Kidney (tissue), 14 donors: ENCODE data around the gene TMEM19. TPM values are rescaled to one million over a fixed set of nuclear protein-coding genes. Genes with fewer than 3 reads are reported as not detected.

ENCODE experiments used
- DNase-seq, 5 donors: peaks; one replicate each; pipeline ENCODE4 v3.0.0-alpha.2; 2013 to 2020
- FAIRE-seq: peaks from 2 replicates; lab custom pipeline; 2012; peaks lifted over from hg19 to GRCh38; lab: Jason Lieb, UNC
- H3K27ac ChIP-seq, 2 donors: one replicate each; pipeline ENCODE4 v1.7.0; 2013; ENCODE audit warnings: low read depth in 2 of 2, low read length in 2 of 2, inconsistent platforms in 1 of 2
- H3K27me3 ChIP-seq: one replicate; pipeline ENCODE4 v1.7.1; 2013; ENCODE audit warnings: low read length, inconsistent platforms; ENCODE audit not compliant: control insufficient read depth, insufficient read depth
- H3K36me3 ChIP-seq, 3 donors: one replicate each; pipeline versions ENCODE4 v1.7.0 to v1.7.1; 2013; ENCODE audit warnings: low read length in 3 of 3, control low read depth in 1 of 3, inconsistent platforms in 1 of 3; ENCODE audit not compliant: insufficient read depth in 3 of 3, control insufficient read depth in 2 of 3
- H3K4me1 ChIP-seq, 3 donors: one replicate each; pipeline versions ENCODE4 v1.7.0 to v1.7.1; 2013; ENCODE audit warnings: low read length in 3 of 3, inconsistent platforms in 1 of 3, low read depth in 1 of 3; ENCODE audit not compliant: control insufficient read depth in 2 of 3, insufficient read depth in 2 of 3
- H3K4me3 ChIP-seq, 3 donors: one replicate each; pipeline versions ENCODE4 v1.7.0 to v1.8.1; 2013; ENCODE audit warnings: low read length in 3 of 3, control low read depth in 1 of 3, inconsistent platforms in 1 of 3
- H3K9ac ChIP-seq, 3 donors: one replicate each; pipeline versions ENCODE4 v1.7.0 to v1.7.1; 2013; ENCODE audit warnings: low read length in 3 of 3, control low read depth in 1 of 3, inconsistent platforms in 1 of 3
- H3K9me3 ChIP-seq, 3 donors: one replicate each; pipeline versions ENCODE4 v1.7.0 to v1.7.1; 2013; ENCODE audit warnings: low read length in 3 of 3, control low read depth in 1 of 3, inconsistent platforms in 1 of 3; ENCODE audit not compliant: control insufficient read depth in 2 of 3, insufficient read depth in 1 of 3
- CTCF ChIP-seq: IDR thresholded peaks from 3 replicates; pipeline ENCODE4 v1.5.1; 2012; ENCODE audit warnings: mild to moderate bottlenecking, moderate library complexity, borderline replicate concordance; ENCODE audit not compliant: insufficient read depth; ENCODE audit errors: extremely low read depth
- intact Hi-C: fragments of 100-400 bp; cut with DNase I; formaldehyde crosslinking; loops from one replicate; pipeline ENCODE4 v1.11.1; 2022
- polyA plus RNA-seq: library from polyadenylated mRNA; stranded (reverse); fragments of 350-450 nt; fragmentation: Illumina TruSeq; extraction: RNeasy Lipid Tissue Mini Kit (QIAGEN cat#74804); gene quantifications from one replicate; pipeline ENCODE4 v1.2.3, GENCODE V29; 2014; ENCODE audit warnings: low read depth, low replicate concordance; ENCODE audit not compliant: insufficient read depth
- total RNA-seq: library from RNA; stranded (reverse); fragmentation: NEBNext Ultra II Directional; extraction: Animal tissue kit (Norgen Biotek cat#: 25700); gene quantifications from one replicate; pipeline ENCODE4 v1.2.1, GENCODE V29; 2021
- donor health status: control.
- donor health status: control.
- donor health status: control.
- donor health status: control.
- donor health status: control.
- donor health status: DM: yes; HTN: yes; CAD: no.
- donor health status: Normal renal cell carcinoma (clear cell type).

TMEM19 gene
- total and polyA plus RNA-seq, 2 donors from 2014 or later, result 14.9 to 35.6 TPM

- no peaks in the 10 kb centered on the region for H3K36me3 ChIP-seq
- H3K9ac ChIP-seq, result no peak overlapping the region
- H3K4me1 ChIP-seq, result no peaks in the 10 kb centered on the region
- intact Hi-C loops, result loop anchor here (10.0 kb wide), 1 partner anchor 323 kb away; no protein-coding TSS in a partner anchor
- H3K27ac ChIP-seq, result no peak overlapping the region
- TF ChIP-seq CTCF, result no peak
- FAIRE-seq (no peak), DNase-seq (no peak)
- H3K27me3 ChIP-seq, result no peaks in the 10 kb centered on the region
- H3K4me3 ChIP-seq, result no peak overlapping the region
- no peaks in the 10 kb centered on the region for H3K9me3 ChIP-seq
Measured at GRCh38 chr12:71748081-71748850, 62.4 kb downstream of the TMEM19 start.

GRCh38 chr12:71749666-71750065 is 63.8 kb downstream of the TMEM19 start:
- intact Hi-C loops, result loop anchor here (10.0 kb wide), 1 partner anchor 325 kb away; no protein-coding TSS in a partner anchor
- Histone ChIP-seq H3K9ac (no peak overlapping the region), H3K4me1 (peaks cover 0 to 2% (median 0%) of the 10 kb centered on the region in 3 donors), H3K4me3 (no peak overlapping the region), H3K9me3 (no peaks in the 10 kb centered on the region), H3K36me3 (no peaks in the 10 kb centered on the region), H3K27me3 (no peaks in the 10 kb centered on the region), H3K27ac (no peak overlapping the region)
- DNase-seq, result no peak
- TF ChIP-seq CTCF, result no peak
- no peak for FAIRE-seq

- no peaks in the 10 kb centered on the region for H3K27me3 ChIP-seq
- DNase-seq, result no peak
- TF ChIP-seq CTCF, result no peak
- H3K36me3 ChIP-seq, result peaks cover 0 to 3% (median 0%) of the 10 kb centered on the region in 3 donors
- intact Hi-C loops, result no loop called here
- H3K4me1 ChIP-seq, result peaks cover 3 to 6% (median 3%) of the 10 kb centered on the region in 3 donors
- H3K9ac ChIP-seq, result no peak overlapping the region
- no peak overlapping the region for H3K27ac ChIP-seq
- no peaks in the 10 kb centered on the region for H3K9me3 ChIP-seq
- no peak for FAIRE-seq
- no peak overlapping the region for H3K4me3 ChIP-seq
Measured at GRCh38 chr12:71752891-71753290, 67.0 kb downstream of the TMEM19 start.

Other genes with a start within 250 kb of the TMEM19 start
- 0.19 TPM for gene LGR5, start 246.3 kb upstream of the TMEM19 start, total RNA-seq
- gene LGR5, start 246.3 kb upstream of the TMEM19 start, polyA plus RNA-seq, result not detected
- gene ZFC3H1, start 22.2 kb upstream of the TMEM19 start, total RNA-seq, result 42.4 TPM
- gene ZFC3H1, start 22.2 kb upstream of the TMEM19 start, polyA plus RNA-seq, result 11.2 TPM
- 3.2 TPM for gene THAP2, start 21.8 kb upstream of the TMEM19 start, total RNA-seq
- 5.0 TPM for gene THAP2, start 21.8 kb upstream of the TMEM19 start, polyA plus RNA-seq
- gene RAB21, start 68.8 kb downstream of the TMEM19 start, total RNA-seq, result 101 TPM
- 24.5 TPM for gene RAB21, start 68.8 kb downstream of the TMEM19 start, polyA plus RNA-seq
- gene TBC1D15, start 153.7 kb downstream of the TMEM19 start, total RNA-seq, result 52.1 TPM
- 24.6 TPM for gene TBC1D15, start 153.7 kb downstream of the TMEM19 start, polyA plus RNA-seq